Measurements from ENCODE around the gene ZCCHC2. TPM values are rescaled to one million over a fixed set of nuclear protein-coding genes. Genes with fewer than 3 reads are reported as not detected.

The ZCCHC2 gene
- total and polyA plus RNA-seq, 2 of the 8 experiments (the other 6 are each of a cell fraction or from before 2014, with no cell fraction given): 13.5 to 18.6 TPM

GRCh38 chr18:62564044-62564443 is 41.2 kb downstream of the ZCCHC2 start:
- Histone ChIP-seq H3K9me3 (ENCODE audit: insufficient read depth in 2 of 2, low read depth in 1 of 2, low read length in 1 of 2) (no peaks in the 10 kb centered on the region), H2AK5ac (ENCODE audit: low read depth, low read length) (no peak overlapping the region), H3K23me2 (ENCODE audit: low read depth, low read length) (no peaks in the 10 kb centered on the region), H4K5ac (ENCODE audit: insufficient read length, low read depth, low read length) (no peak overlapping the region), H4K91ac (replicated peaks; ENCODE audit: insufficient read length, low read length) (no peak overlapping the region), H3K18ac (ENCODE audit: extremely low read depth, low read length) (no peak overlapping the region), H3K4me1 (replicated peaks in 1 of 4; ENCODE audit: control insufficient read depth in 3 of 4, insufficient read depth in 4 of 4, low read length in 3 of 4) (no peaks in the 10 kb centered on the region), H3K56ac (replicated peaks; ENCODE audit: insufficient read length, low read depth, low read length) (no peak overlapping the region), H2BK120ac (replicated peaks; ENCODE audit: low read depth, low read length) (no peak overlapping the region), H3K14ac (ENCODE audit: insufficient read length) (no peak overlapping the region), H3K27ac (ENCODE audit: low read depth, low read length) (no peak overlapping the region), H3K36me3 (ENCODE audit: control insufficient read depth in 2 of 4, insufficient read depth in 4 of 4, low read length in 3 of 4) (peaks cover 0 to 2% (median 0%) of the 10 kb centered on the region in 4 experiments; a peak in 3 of 8 replicates), H3K27me3 (replicated peaks in 1 of 4; ENCODE audit: control insufficient read depth in 3 of 4, extremely low read depth in 1 of 4, insufficient read depth in 3 of 4, low read length in 3 of 4) (no peaks in the 10 kb centered on the region), H2BK12ac (ENCODE audit: low read depth, low read length) (no peak overlapping the region), H3K79me1 (ENCODE audit: low read depth, low read length) (no peaks in the 10 kb centered on the region), H3K4me2 (ENCODE audit: insufficient read depth in 1 of 2, low read depth in 2 of 2, low read length in 2 of 2) (no peak overlapping the region), H3K4me3 (ENCODE audit: extremely low read depth in 1 of 4, insufficient read depth in 2 of 4, low read depth in 3 of 4, low read length in 4 of 4) (no peak overlapping the region), H4K8ac (ENCODE audit: extremely low read depth, insufficient read depth, low read length) (no peak overlapping the region), H3K79me2 (ENCODE audit: control insufficient read depth in 1 of 2, insufficient read depth in 2 of 2, low read length in 2 of 2) (no peaks in the 10 kb centered on the region), H3K23ac (ENCODE audit: insufficient read length) (no peak overlapping the region), H3K4ac (replicated peaks; ENCODE audit: insufficient read length, low read depth, low read length) (no peak overlapping the region), H2BK20ac (ENCODE audit: low read length) (no peak overlapping the region), H2BK5ac (ENCODE audit: low read depth, low read length) (no peak overlapping the region), H3K9ac (replicated peaks in 1 of 4; ENCODE audit: extremely low read depth in 1 of 4, low read depth in 3 of 4, low read length in 3 of 4) (no peak overlapping the region), H4K20me1 (replicated peaks in 1 of 2; ENCODE audit: control insufficient read depth in 1 of 2, insufficient read depth in 2 of 2, low read length in 2 of 2) (no peaks in the 10 kb centered on the region), H2AFZ (ENCODE audit: low read length) (no peak overlapping the region), H2BK15ac (ENCODE audit: low read length) (no peak overlapping the region)
- ChIA-PET POLR2A (ENCODE audit: partially characterized antibody) (no interaction called here), CTCF (ENCODE audit: partially characterized antibody) (no interaction called here)
- DNase-seq (ENCODE audit: low read depth in 1 of 2, low spot score in 2 of 2) (no peak), FAIRE-seq (no peak)
- WGBS, 2 experiments (ENCODE audit: extremely low coverage in 1 of 2, insufficient coverage in 1 of 2, insufficient read length in 1 of 2, insufficient replicate concordance in 2 of 2, low coverage in 1 of 2, low lambda C conversion rate in 2 of 2, missing lambda C conversion rate in 1 of 2): 85% methylated on average over 3 of the region's 3 CpGs; no CpG with 5 or more reads in 1 of the 2 experiments
- TF ChIP-seq SUZ12 (IDR thresholded peaks at IDR 0.05; ENCODE audit: low read length) (no peak), TBP (IDR thresholded peaks at IDR 0.05; ENCODE audit: low read depth, low read length) (no peak), HDAC6 (IDR thresholded peaks at IDR 0.05; ENCODE audit: low read depth, low read length) (no peak), SP2 (IDR thresholded peaks at IDR 0.05; ENCODE audit: low read length) (no peak), CREB1 (IDR thresholded peaks at IDR 0.05) (no peak), SIN3A (conservative IDR thresholded peaks at IDR 0.05 in 1 of 2, IDR thresholded peaks at IDR 0.05 in 1 of 2; ENCODE audit: low read depth in 1 of 2, low read length in 2 of 2) (no peak), TEAD4 (IDR thresholded peaks at IDR 0.05; ENCODE audit: low read depth, low read length) (no peak), CBX5 (IDR thresholded peaks at IDR 0.05; ENCODE audit: low read depth, low read length) (no peak)
